A549 (cell line): ENCODE measurements around the gene PTPN5.

Experiments used
- EHMT2 ChIP-seq: fragments of 200-600 bp; sonication (generic); IDR thresholded peaks from 2 replicates; pipeline ENCODE4 v1.6.1; 2016; ENCODE audit warnings: antibody characterized with exemption, low read depth, mild to moderate bottlenecking, moderate library complexity
- HDAC2 ChIP-seq: fragments of 200-600 bp; sonication (generic); IDR thresholded peaks from 2 replicates; pipeline ENCODE4 v1.6.1; 2016
- HEYL ChIP-seq: fragments of 250-450 bp; sonication (Bioruptor Pico); IDR thresholded peaks from 2 replicates; pipeline ENCODE4 v1.8.0; 2021; ENCODE audit warnings: mild to moderate bottlenecking, moderate library complexity
- MYC ChIP-seq: IDR thresholded peaks from 2 replicates; pipeline ENCODE4 v1.6.1; 2012; ENCODE audit warnings: mild to moderate bottlenecking, inconsistent platforms, low read length, improper control_type of control experiment, borderline replicate concordance
- NR3C1 ChIP-seq: fragments of >200 bp; sonication (Bioruptor Twin); formaldehyde crosslinking; IDR thresholded peaks from 3 replicates; pipeline ENCODE4 v1.6.1; 2017
- POLR2A ChIP-seq: IDR thresholded peaks from 2 replicates; pipeline ENCODE4 v1.6.1; 2012; ENCODE audit warnings: mild to moderate bottlenecking, low read length
- POLR2AphosphoS2 ChIP-seq: conservative IDR thresholded peaks from 2 replicates; pipeline ENCODE4 v1.6.1; 2012; ENCODE audit warnings: low read length, improper control_type of control experiment, inconsistent platforms
- RCOR1 ChIP-seq: fragments of 150-350 bp; IDR thresholded peaks from 2 replicates; pipeline ENCODE4 v1.6.1; 2014; ENCODE audit warnings: antibody characterized with exemption, low read length, low read depth
- RFX5 ChIP-seq: fragments of 450-650 bp; IDR thresholded peaks from 2 replicates; pipeline ENCODE4 v1.7.1; 2014; ENCODE audit warnings: antibody characterized with exemption, mild to moderate bottlenecking, moderate library complexity
- RNF2 ChIP-seq: fragments of 200-600 bp; sonication (generic); IDR thresholded peaks from 2 replicates; pipeline ENCODE4 v1.6.1; 2016; ENCODE audit warnings: low read depth, mild to moderate bottlenecking, antibody characterized with exemption, moderate library complexity, borderline replicate concordance
- TFCP2L1 ChIP-seq: fragments of 250-450 bp; sonication (Bioruptor Pico); IDR thresholded peaks from 2 replicates; pipeline ENCODE4 v1.5.0; 2021; ENCODE audit warnings: mild to moderate bottlenecking
- TF ChIP-seq, protein P1 (sequence below): fragments of >200 bp; sonication (Bioruptor Twin); formaldehyde crosslinking; IDR thresholded peaks from 3 replicates; pipeline ENCODE4 v1.5.1; 2016
- TF ChIP-seq, protein P2 (sequence below): fragments of 200-600 bp; sonication (generic); IDR thresholded peaks from 2 replicates; pipeline ENCODE4 v1.6.1; 2016; ENCODE audit warnings: antibody characterized with exemption, mild to moderate bottlenecking, moderate library complexity
- TF ChIP-seq, protein P3 (sequence below): fragments of 150-350 bp; IDR thresholded peaks from 2 replicates; pipeline ENCODE4 v1.6.1; 2014; ENCODE audit warnings: low read depth, mild to moderate bottlenecking, low read length

DNA sequence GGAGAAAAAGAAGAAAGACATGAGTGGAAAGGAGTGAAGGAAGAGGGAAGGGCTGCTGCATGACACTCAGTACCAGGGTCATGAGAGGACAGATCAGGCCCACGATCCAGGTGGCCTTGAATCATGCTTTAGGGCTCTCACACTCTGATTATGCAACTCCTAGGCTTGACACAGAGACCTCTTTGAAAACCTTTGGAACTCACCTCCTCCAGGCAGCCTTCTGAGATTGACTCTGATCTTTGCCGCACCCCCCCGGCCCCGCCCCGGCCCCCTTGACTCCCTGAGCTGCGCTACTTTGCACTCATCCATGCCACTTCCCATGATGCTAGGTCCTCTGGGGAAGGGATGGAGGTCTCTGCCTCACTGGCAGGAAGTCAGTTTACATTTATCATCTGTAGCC is 10.7 kb downstream of the PTPN5 start:
- TF ChIP-seq HDAC2 (no peak), HEYL (no peak), POLR2AphosphoS2 (no peak), RCOR1 (no peak), NR3C1 (no peak), RNF2 (no peak), POLR2A (no peak), RFX5 (no peak), TFCP2L1 (CRISPR knock-in tag) (no peak), EHMT2 (no peak), MYC (no peak)
- TF ChIP-seq, protein P1, sequence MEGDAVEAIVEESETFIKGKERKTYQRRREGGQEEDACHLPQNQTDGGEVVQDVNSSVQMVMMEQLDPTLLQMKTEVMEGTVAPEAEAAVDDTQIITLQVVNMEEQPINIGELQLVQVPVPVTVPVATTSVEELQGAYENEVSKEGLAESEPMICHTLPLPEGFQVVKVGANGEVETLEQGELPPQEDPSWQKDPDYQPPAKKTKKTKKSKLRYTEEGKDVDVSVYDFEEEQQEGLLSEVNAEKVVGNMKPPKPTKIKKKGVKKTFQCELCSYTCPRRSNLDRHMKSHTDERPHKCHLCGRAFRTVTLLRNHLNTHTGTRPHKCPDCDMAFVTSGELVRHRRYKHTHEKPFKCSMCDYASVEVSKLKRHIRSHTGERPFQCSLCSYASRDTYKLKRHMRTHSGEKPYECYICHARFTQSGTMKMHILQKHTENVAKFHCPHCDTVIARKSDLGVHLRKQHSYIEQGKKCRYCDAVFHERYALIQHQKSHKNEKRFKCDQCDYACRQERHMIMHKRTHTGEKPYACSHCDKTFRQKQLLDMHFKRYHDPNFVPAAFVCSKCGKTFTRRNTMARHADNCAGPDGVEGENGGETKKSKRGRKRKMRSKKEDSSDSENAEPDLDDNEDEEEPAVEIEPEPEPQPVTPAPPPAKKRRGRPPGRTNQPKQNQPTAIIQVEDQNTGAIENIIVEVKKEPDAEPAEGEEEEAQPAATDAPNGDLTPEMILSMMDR = no peak
- TF ChIP-seq, protein P2, sequence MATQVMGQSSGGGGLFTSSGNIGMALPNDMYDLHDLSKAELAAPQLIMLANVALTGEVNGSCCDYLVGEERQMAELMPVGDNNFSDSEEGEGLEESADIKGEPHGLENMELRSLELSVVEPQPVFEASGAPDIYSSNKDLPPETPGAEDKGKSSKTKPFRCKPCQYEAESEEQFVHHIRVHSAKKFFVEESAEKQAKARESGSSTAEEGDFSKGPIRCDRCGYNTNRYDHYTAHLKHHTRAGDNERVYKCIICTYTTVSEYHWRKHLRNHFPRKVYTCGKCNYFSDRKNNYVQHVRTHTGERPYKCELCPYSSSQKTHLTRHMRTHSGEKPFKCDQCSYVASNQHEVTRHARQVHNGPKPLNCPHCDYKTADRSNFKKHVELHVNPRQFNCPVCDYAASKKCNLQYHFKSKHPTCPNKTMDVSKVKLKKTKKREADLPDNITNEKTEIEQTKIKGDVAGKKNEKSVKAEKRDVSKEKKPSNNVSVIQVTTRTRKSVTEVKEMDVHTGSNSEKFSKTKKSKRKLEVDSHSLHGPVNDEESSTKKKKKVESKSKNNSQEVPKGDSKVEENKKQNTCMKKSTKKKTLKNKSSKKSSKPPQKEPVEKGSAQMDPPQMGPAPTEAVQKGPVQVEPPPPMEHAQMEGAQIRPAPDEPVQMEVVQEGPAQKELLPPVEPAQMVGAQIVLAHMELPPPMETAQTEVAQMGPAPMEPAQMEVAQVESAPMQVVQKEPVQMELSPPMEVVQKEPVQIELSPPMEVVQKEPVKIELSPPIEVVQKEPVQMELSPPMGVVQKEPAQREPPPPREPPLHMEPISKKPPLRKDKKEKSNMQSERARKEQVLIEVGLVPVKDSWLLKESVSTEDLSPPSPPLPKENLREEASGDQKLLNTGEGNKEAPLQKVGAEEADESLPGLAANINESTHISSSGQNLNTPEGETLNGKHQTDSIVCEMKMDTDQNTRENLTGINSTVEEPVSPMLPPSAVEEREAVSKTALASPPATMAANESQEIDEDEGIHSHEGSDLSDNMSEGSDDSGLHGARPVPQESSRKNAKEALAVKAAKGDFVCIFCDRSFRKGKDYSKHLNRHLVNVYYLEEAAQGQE = no peak
- TF ChIP-seq, protein P3, sequence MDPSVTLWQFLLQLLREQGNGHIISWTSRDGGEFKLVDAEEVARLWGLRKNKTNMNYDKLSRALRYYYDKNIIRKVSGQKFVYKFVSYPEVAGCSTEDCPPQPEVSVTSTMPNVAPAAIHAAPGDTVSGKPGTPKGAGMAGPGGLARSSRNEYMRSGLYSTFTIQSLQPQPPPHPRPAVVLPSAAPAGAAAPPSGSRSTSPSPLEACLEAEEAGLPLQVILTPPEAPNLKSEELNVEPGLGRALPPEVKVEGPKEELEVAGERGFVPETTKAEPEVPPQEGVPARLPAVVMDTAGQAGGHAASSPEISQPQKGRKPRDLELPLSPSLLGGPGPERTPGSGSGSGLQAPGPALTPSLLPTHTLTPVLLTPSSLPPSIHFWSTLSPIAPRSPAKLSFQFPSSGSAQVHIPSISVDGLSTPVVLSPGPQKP = no peak
